ENCODE measurements around the gene UBAP2L. TPM values are rescaled to one million over a fixed set of nuclear protein-coding genes. Genes with fewer than 3 reads are reported as not detected.
"Not testable (repeated sequence)": the region's sequence is repeated elsewhere in the genome, so short reads cannot be mapped to it uniquely, and the experiment has no call there.

UBAP2L gene
- total RNA-seq, 1 experiment from 2014 or later, result 198 TPM

DNA sequence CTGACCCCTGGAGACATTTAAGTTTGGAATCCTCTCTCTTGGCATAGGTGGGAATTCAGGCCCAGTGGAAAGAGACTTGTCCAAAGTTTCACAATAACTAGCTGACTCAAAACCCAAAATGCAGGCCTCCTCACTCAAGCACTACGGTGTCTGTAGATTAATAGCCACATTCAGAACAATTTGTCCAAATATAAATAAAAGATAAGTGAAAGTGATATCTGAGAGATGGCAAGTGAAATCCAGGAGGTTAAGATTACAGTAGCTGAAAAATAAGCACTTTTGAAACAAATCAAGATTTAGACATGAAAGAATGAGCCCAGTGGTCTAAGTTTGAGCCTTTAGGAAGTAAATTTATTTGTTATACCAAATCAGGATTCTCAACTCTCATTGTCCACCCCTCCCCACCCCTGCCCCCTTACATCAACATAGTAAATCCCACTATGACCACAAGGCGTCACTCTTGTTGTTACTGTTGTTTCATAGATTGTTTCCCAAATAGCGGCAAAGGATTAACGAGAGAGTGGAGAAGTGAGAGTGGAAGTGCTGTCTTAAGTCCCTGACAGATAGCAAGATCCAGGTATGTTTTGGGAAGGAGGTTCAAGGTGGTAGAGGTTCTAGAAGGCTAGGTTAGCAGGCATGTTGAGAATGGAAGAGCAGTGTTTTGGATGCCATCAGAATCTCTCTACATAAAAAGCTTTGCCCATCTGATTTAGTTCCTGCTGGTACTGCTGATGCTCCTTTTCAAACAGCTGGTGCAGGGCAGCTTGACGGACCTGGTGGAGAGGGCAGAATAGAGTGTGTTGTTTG, 21.8 kb upstream of the UBAP2L start:
- BruUV-seq (replicated peaks), result no TSS peak
- Histone ChIP-seq H3K4me3 (ENCODE audit: low read depth, low read length) (no peak overlapping the region), H3K4me1 (0 out of 2 replicates have a peak, but pooled peaks cover 3% of the 10 kb centered on the region), H3K36me3 (ENCODE audit: control insufficient read depth, insufficient read depth, low read length) (no peaks in the 10 kb centered on the region), H3K27me3 (replicated peaks; ENCODE audit: control insufficient read depth, insufficient read depth, low read length) (no peaks in the 10 kb centered on the region), H3K9me3 (no peaks in the 10 kb centered on the region)
- H3K36me3 Mint-ChIP-seq (ENCODE audit: insufficient read depth, unreplicated experiment), result peaks cover 6% of the 10 kb centered on the region
- POLR2A ChIA-PET, result interaction anchor here (0.7 kb wide), 1 partner anchor 21 kb away, joined by 3 read pairs; the partner anchor contains the start of gene UBAP2L
- DNase-seq, result peak; percentile 47 to 54
- H3K27me3 Mint-ChIP-seq (ENCODE audit: insufficient read depth, unreplicated experiment), result no peaks in the 10 kb centered on the region
- CTCF ChIA-PET, result interaction anchor here (0.6 to 2.4 kb wide), 10 partner anchors 12 to 361 kb away, joined by 3 to 14 read pairs (median 4); partner anchors contain the start of genes AQP10, HAX1 and UBAP2L
- no peak overlapping the region for H3K27ac Mint-ChIP-seq (ENCODE audit: unreplicated experiment)
- intact Hi-C loops (cut with micrococcal nuclease; ENCODE audit: unreplicated experiment), result loop anchor here (1.0 kb wide), 3 partner anchors 13 to 73 kb away; partner anchors contain the start of gene HAX1
- no peak overlapping the region for H3K4me3 Mint-ChIP-seq (ENCODE audit: unreplicated experiment)
- no peaks in the 10 kb centered on the region for H3K9me3 Mint-ChIP-seq (ENCODE audit: unreplicated experiment)
- peaks cover 7% of the 10 kb centered on the region for H3K4me1 Mint-ChIP-seq (ENCODE audit: low read depth, unreplicated experiment)
- TF ChIP-seq CTCF (IDR thresholded peaks at IDR 0.05; ENCODE audit: insufficient read depth in 1 of 2, low read depth in 1 of 2, low read length in 1 of 2, severe bottlenecking in 1 of 2, unreplicated experiment in 1 of 2), result peak; percentile 62 to 63

DNA sequence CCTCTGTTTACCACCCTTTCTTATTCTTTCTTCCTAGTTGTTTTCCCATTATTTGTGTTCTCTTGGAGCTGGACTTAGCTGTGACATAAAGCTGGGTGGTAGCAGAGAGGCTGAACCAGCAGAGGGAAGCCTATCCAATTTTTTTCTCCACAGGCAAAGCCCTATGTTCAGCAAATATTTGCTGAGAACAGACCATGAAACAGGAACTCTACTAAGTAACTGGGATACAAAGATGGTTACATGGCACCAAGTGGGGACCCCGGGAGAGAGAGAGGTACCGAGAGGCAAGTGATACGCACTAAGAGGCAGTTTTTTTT, 21.2 kb upstream of the UBAP2L start:
- Histone ChIP-seq H3K36me3 (ENCODE audit: control insufficient read depth, insufficient read depth, low read length) (no peaks in the 10 kb centered on the region), H3K4me3 (ENCODE audit: low read depth, low read length) (no peak overlapping the region), H3K4me1 (0 out of 2 replicates have a peak, but pooled peaks cover 3% of the 10 kb centered on the region), H3K27me3 (replicated peaks; ENCODE audit: control insufficient read depth, insufficient read depth, low read length) (no peaks in the 10 kb centered on the region), H3K9me3 (no peaks in the 10 kb centered on the region)
- Mint-ChIP-seq H3K9me3 (ENCODE audit: unreplicated experiment) (no peaks in the 10 kb centered on the region), H3K4me3 (ENCODE audit: unreplicated experiment) (no peak overlapping the region), H3K36me3 (ENCODE audit: insufficient read depth, unreplicated experiment) (peaks cover 6% of the 10 kb centered on the region), H3K4me1 (ENCODE audit: low read depth, unreplicated experiment) (peaks cover 7% of the 10 kb centered on the region), H3K27me3 (ENCODE audit: insufficient read depth, unreplicated experiment) (no peaks in the 10 kb centered on the region), H3K27ac (ENCODE audit: unreplicated experiment) (no peak overlapping the region)
- ChIA-PET CTCF (interaction anchor here (0.6 to 2.4 kb wide), 11 partner anchors 13 to 360 kb away, joined by 3 to 14 read pairs (median 4); partner anchors contain the start of genes AQP10, HAX1 and UBAP2L), POLR2A (interaction anchor here (0.7 kb wide), 1 partner anchor 21 kb away, joined by 3 read pairs; the partner anchor contains the start of gene UBAP2L)
- intact Hi-C loops (cut with micrococcal nuclease; ENCODE audit: unreplicated experiment), result loop anchor here (1.0 kb wide), 3 partner anchors 13 to 73 kb away; partner anchors contain the start of gene HAX1
- BruUV-seq (replicated peaks), result no TSS peak
- DNase-seq, result peak in 1 of 2 experiments; percentile 31
- TF ChIP-seq CTCF (IDR thresholded peaks at IDR 0.05; ENCODE audit: insufficient read depth in 1 of 2, low read depth in 1 of 2, low read length in 1 of 2, severe bottlenecking in 1 of 2, unreplicated experiment in 1 of 2), result peak in 1 of 2 experiments; percentile 52

DNA sequence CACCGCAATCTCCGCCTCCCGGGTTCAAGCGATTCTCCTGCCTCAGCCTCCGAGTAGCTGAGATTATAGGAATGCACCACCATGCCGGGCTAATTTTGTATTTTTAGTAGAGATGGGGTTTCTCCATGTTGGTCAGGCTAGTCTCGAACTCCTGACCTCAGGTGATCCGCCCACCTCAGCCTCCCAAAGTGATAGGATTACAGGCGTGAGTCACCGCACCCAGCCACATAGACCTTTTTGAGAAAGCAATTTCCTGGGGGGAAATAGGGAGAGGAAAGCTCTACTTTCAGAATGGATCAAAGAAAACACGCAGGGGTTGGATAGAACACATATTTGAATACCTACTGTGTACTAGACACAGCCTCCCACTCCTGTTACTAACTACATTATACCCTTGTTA, 15.0 kb upstream of the UBAP2L start:
- POLR2A ChIA-PET; H3K9me3 ChIP-seq; CTCF ChIA-PET; H3K27me3 ChIP-seq (replicated peaks; ENCODE audit: control insufficient read depth, insufficient read depth, low read length); H3K9me3 Mint-ChIP-seq (ENCODE audit: unreplicated experiment); intact Hi-C loops (cut with micrococcal nuclease; ENCODE audit: unreplicated experiment); H3K4me3 Mint-ChIP-seq (ENCODE audit: unreplicated experiment); H3K27me3 Mint-ChIP-seq (ENCODE audit: insufficient read depth, unreplicated experiment); H3K4me1 Mint-ChIP-seq (ENCODE audit: low read depth, unreplicated experiment); DNase-seq; H3K36me3 ChIP-seq (ENCODE audit: control insufficient read depth, insufficient read depth, low read length); H3K4me1 ChIP-seq; H3K27ac Mint-ChIP-seq (ENCODE audit: unreplicated experiment); H3K4me3 ChIP-seq (ENCODE audit: low read depth, low read length); BruUV-seq (replicated peaks): not testable (repeated sequence)
- peaks cover 43% of the 10 kb centered on the region for H3K36me3 Mint-ChIP-seq (ENCODE audit: insufficient read depth, unreplicated experiment)
